Endothelial cell of umbilical vein (primary cell): ENCODE results near the gene TFAM. TPM values are rescaled to one million over a fixed set of nuclear protein-coding genes. Genes with fewer than 3 reads are reported as not detected.
A peak's percentile ranks its signal among the peaks of the same experiment; 100 is the strongest.

Experiments
- BruUV-seq: library from RNA; stranded (reverse); fragments of 400-500 nt; replicated peaks from 2 replicates; lab custom pipeline; 2021; lab: Mats Ljungman, UMichigan
- CTCF ChIA-PET: fragments of 300-600, 350-600 bp; sonication (Branson Sonifier 250); formaldehyde crosslinking; loops from one replicate; lab custom pipeline; 2021; ENCODE audit warnings: antibody characterized with exemption, inconsistent platforms; lab: Charles Lee
- POLR2A ChIA-PET: fragments of 300-600, 350-600 bp; sonication (Branson Sonifier 250); formaldehyde crosslinking; loops from one replicate; lab custom pipeline; 2021; ENCODE audit warnings: antibody characterized with exemption, inconsistent platforms; lab: Charles Lee
- DNase-seq: peaks from one replicate; pipeline ENCODE4 v3.0.0-alpha.2; 2011; ENCODE audit warnings: low read depth, low spot score
- FAIRE-seq: peaks from 2 replicates; lab custom pipeline; 2011; peaks lifted over from hg19 to GRCh38; lab: Jason Lieb, UNC
- H2AFZ ChIP-seq: 2 replicates; pipeline ENCODE4 v1.6.0; 2012; ENCODE audit warnings: low read depth, low read length, control low read depth, inconsistent platforms
- H3K27ac ChIP-seq: 2 replicates; pipeline ENCODE4 v1.5.1; 2011; ENCODE audit warnings: low read depth, mild to moderate bottlenecking, control low read depth, low read length, moderate library complexity; ENCODE audit not compliant: insufficient read depth
- H3K27me3 ChIP-seq, 2 experiments: 2 replicates each; pipeline versions ENCODE4 v1.6.0 to v1.6.1; 2011; ENCODE audit warnings: low read length in 2 of 2, mixed read lengths in 1 of 2; ENCODE audit not compliant: control insufficient read depth in 2 of 2, insufficient read depth in 2 of 2
- H3K36me3 ChIP-seq, 2 experiments: 2 replicates in 1 of 2; 3 replicates in 1 of 2; pipeline ENCODE4 v1.5.1; 2011; ENCODE audit warnings: low read length in 2 of 2, mild to moderate bottlenecking in 1 of 2, moderate library complexity in 1 of 2; ENCODE audit not compliant: control insufficient read depth in 2 of 2, insufficient read depth in 2 of 2; ENCODE audit errors: extremely low read depth in 1 of 2
- H3K4me1 ChIP-seq: 3 replicates; pipeline ENCODE4 v1.5.1; 2011; ENCODE audit warnings: mild to moderate bottlenecking, low read length; ENCODE audit not compliant: control insufficient read depth, insufficient read depth; ENCODE audit errors: extremely low read depth
- H3K4me2 ChIP-seq: 2 replicates; pipeline ENCODE4 v1.6.1; 2011; ENCODE audit warnings: low read length, control low read depth, mixed read lengths; ENCODE audit not compliant: insufficient read depth
- H3K4me3 ChIP-seq, 3 experiments: fragments of 200-600 bp in 1 of 3; sonication (generic), shearing (Covaris generic) in 1 of 3; replicated peaks in 1 of 3; 2 replicates each; pipeline ENCODE4 v1.5.1; 2011 to 2016; ENCODE audit warnings: control low read depth in 3 of 3, low read length in 3 of 3, mild to moderate bottlenecking in 2 of 3, inconsistent platforms in 1 of 3, low read depth in 1 of 3, moderate library complexity in 1 of 3; ENCODE audit not compliant: insufficient read depth in 1 of 3
- H3K79me2 ChIP-seq: 2 replicates; pipeline ENCODE4 v1.6.0; 2012; ENCODE audit warnings: low read length, inconsistent platforms; ENCODE audit not compliant: control insufficient read depth, insufficient read depth
- H3K9ac ChIP-seq: replicated peaks from 2 replicates; pipeline ENCODE3; 2011; ENCODE audit warnings: low read length, control low read depth; ENCODE audit not compliant: insufficient read depth; ENCODE audit errors: extremely low read depth
- H3K9me1 ChIP-seq: replicated peaks from 3 replicates; pipeline ENCODE4 v1.6.0; 2011; ENCODE audit warnings: mild to moderate bottlenecking, low read length; ENCODE audit not compliant: control insufficient read depth, insufficient read depth; ENCODE audit errors: extremely low read depth
- H3K9me3 ChIP-seq: replicated peaks from 2 replicates; pipeline ENCODE4 v1.5.1; 2012; ENCODE audit warnings: low read length, inconsistent platforms; ENCODE audit not compliant: control insufficient read depth, insufficient read depth
- H4K20me1 ChIP-seq: replicated peaks from 2 replicates; pipeline ENCODE3; 2011; ENCODE audit warnings: mild to moderate bottlenecking, low read length; ENCODE audit not compliant: control insufficient read depth, insufficient read depth; ENCODE audit errors: extremely low read depth
- EZH2 ChIP-seq: IDR thresholded peaks from 2 replicates; pipeline ENCODE4 v1.6.1; 2012; ENCODE audit warnings: borderline replicate concordance, low read depth, mild to moderate bottlenecking, moderate library complexity, low read length, inconsistent platforms; ENCODE audit not compliant: severe bottlenecking
- FOS ChIP-seq: IDR thresholded peaks from 2 replicates; pipeline ENCODE4 v1.6.1; 2011; ENCODE audit warnings: mild to moderate bottlenecking, low read length, moderate library complexity, borderline replicate concordance; ENCODE audit not compliant: insufficient read depth
- GATA2 ChIP-seq: IDR thresholded peaks from 2 replicates; pipeline ENCODE4 v1.7.0; 2011; ENCODE audit warnings: low read depth, mild to moderate bottlenecking, moderate library complexity, mixed read lengths, low read length; ENCODE audit not compliant: insufficient read length, insufficient read depth
- JUN ChIP-seq: IDR thresholded peaks from 2 replicates; pipeline ENCODE4 v1.6.1; 2011; ENCODE audit warnings: borderline replicate concordance, low read depth; ENCODE audit not compliant: insufficient read length, insufficient read depth
- MYC ChIP-seq: IDR thresholded peaks from one replicate; pipeline ENCODE4 v1.6.1; 2011; ENCODE audit warnings: mild to moderate bottlenecking, low read depth, low read length
- POLR2A ChIP-seq: IDR thresholded peaks from 2 replicates; pipeline ENCODE4 v1.6.1; 2012; ENCODE audit warnings: low read depth, mild to moderate bottlenecking, control low read depth, low read length
- POLR2AphosphoS5 ChIP-seq: IDR thresholded peaks from 2 replicates; pipeline ENCODE4 v1.6.1; 2012; ENCODE audit warnings: low read depth, mild to moderate bottlenecking, control low read depth, low read length, moderate library complexity; ENCODE audit not compliant: insufficient read depth
- dilution Hi-C: fragments of 300-500 bp; cut with MboI; formaldehyde crosslinking; loops from one replicate; pipeline ENCODE4 v1.15.0; 2019; ENCODE audit warnings: low sequenced_read_pairs; ENCODE audit not compliant: extremely low pct_ligation_motif_present
- intact Hi-C: fragments of 100-400 bp; cut with micrococcal nuclease; formaldehyde crosslinking; loops from one replicate; pipeline ENCODE4 v1.10.0; 2022
- polyA plus RNA-seq, 4 experiments: library from polyadenylated mRNA; depleted of rRNA in 3 of 4; stranded (reverse) in 3 of 4; unstranded in 1 of 4; fragments of >200 nt; gene quantifications; 2 replicates each; pipeline versions ENCODE4 v1.2.1 to v1.2.3, GENCODE V29; 2011 to 2012; ENCODE audit warnings: missing spikeins in 1 of 4
- total RNA-seq: library from RNA; stranded (reverse); gene quantifications from 2 replicates; pipeline ENCODE4 v1.2.3, GENCODE V29; 2021
- TF ChIP-seq, protein P1 (sequence below), 2 donors: IDR thresholded peaks; 1 replicate in 1 of 2; 2 replicates in 1 of 2; pipeline ENCODE4 v1.5.1; 2011; ENCODE audit warnings: low read length in 2 of 2, mild to moderate bottlenecking in 2 of 2, moderate library complexity in 2 of 2, control low read depth in 1 of 2, inconsistent platforms in 1 of 2, low read depth in 1 of 2; ENCODE audit not compliant: insufficient read depth in 1 of 2; ENCODE audit errors: extremely low read depth in 1 of 2
- TF ChIP-seq, protein P2 (sequence below): IDR thresholded peaks from 2 replicates; pipeline ENCODE4 v1.6.1; 2011; ENCODE audit not compliant: insufficient read depth, insufficient read length

The TFAM gene
- total and polyA plus RNA-seq, 2 donors (not counting 3 experiments of a cell fraction or from before 2014, with no cell fraction given): 21.3 to 45.1 TPM

DNA sequence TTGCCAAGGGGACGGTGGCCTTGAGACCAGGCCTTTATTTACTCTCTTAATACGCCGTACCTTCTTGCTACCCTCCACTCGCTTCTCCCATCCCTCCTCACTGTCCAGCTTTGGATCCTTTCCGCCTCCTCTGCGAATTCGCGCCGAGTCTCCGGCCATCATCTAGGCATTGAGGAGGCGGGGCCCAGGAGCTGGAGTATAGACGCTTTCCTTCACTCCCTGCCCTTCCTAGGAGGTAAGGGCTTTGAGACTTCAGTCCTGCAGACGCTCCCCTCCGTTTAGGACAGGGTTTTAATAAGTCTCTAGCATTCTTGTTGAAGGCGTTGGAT is 538 bp downstream of the TFAM start:
- Histone ChIP-seq H3K4me1 (peaks cover 16% of the 10 kb centered on the region), H3K9ac (peak overlapping the region; percentile 78), H3K79me2 (peaks cover 34% of the 10 kb centered on the region), H3K4me3 (peak overlapping the region; percentile 53 to 90 (median 64)), H3K4me2 (peak overlapping the region; percentile 90), H3K36me3 (peaks cover 3 to 14% of the 10 kb centered on the region in 2 experiments), H4K20me1 (no peaks in the 10 kb centered on the region), H3K27ac (peak overlapping the region; percentile 26), H2AFZ (peak overlapping the region; percentile 72), H3K9me1 (no peaks in the 10 kb centered on the region), H3K9me3 (no peaks in the 10 kb centered on the region), H3K27me3 (no peaks in the 10 kb centered on the region)
- dilution Hi-C loops (no loop called here), intact Hi-C loops (loop anchor here (1.0 to 2.0 kb wide), 4 partner anchors 10 to 209 kb away; no protein-coding TSS in a partner anchor)
- DNase-seq: no peak
- BruUV-seq: no TSS peak
- TF ChIP-seq POLR2AphosphoS5 (no peak), MYC (no peak), FOS (no peak), JUN (no peak), EZH2 (no peak), GATA2 (no peak), POLR2A (no peak)
- TF ChIP-seq, protein P1, sequence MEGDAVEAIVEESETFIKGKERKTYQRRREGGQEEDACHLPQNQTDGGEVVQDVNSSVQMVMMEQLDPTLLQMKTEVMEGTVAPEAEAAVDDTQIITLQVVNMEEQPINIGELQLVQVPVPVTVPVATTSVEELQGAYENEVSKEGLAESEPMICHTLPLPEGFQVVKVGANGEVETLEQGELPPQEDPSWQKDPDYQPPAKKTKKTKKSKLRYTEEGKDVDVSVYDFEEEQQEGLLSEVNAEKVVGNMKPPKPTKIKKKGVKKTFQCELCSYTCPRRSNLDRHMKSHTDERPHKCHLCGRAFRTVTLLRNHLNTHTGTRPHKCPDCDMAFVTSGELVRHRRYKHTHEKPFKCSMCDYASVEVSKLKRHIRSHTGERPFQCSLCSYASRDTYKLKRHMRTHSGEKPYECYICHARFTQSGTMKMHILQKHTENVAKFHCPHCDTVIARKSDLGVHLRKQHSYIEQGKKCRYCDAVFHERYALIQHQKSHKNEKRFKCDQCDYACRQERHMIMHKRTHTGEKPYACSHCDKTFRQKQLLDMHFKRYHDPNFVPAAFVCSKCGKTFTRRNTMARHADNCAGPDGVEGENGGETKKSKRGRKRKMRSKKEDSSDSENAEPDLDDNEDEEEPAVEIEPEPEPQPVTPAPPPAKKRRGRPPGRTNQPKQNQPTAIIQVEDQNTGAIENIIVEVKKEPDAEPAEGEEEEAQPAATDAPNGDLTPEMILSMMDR (IDR thresholded peaks at IDR 0.05; ENCODE audit: extremely low read depth in 1 of 2, insufficient read depth in 1 of 2, low read depth in 1 of 2, low read length in 2 of 2): no peak
- TF ChIP-seq, protein P2, sequence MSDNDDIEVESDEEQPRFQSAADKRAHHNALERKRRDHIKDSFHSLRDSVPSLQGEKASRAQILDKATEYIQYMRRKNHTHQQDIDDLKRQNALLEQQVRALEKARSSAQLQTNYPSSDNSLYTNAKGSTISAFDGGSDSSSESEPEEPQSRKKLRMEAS: no peak
- POLR2A ChIA-PET: interaction anchor here (2.6 kb wide), 1 partner anchor 50 kb away, joined by 6 read pairs; the partner anchor contains the start of gene UBE2D1
- FAIRE-seq: no peak
- CTCF ChIA-PET: interaction anchor here (1.3 to 2.8 kb wide), 8 partner anchors 9 to 94 kb away, joined by 3 to 40 read pairs (median 6); no protein-coding TSS in a partner anchor
